IMR-90 (cell line): ENCODE data around the gene WDR70. TPM values are rescaled to one million over a fixed set of nuclear protein-coding genes. Genes with fewer than 3 reads are reported as not detected.

ENCODE experiments used
- ATAC-seq: fragments of 200-7000 bp; cut with Tn5 transposase; 2 replicates; pipeline ENCODE4 v1.9.1; 2020; ENCODE audit warnings: low read depth, mild to moderate bottlenecking, moderate library complexity
- BruUV-seq: library from RNA; stranded (reverse); fragments of 400-500 nt; replicated peaks from 2 replicates; lab custom pipeline; 2021; lab: Mats Ljungman, UMichigan
- CTCF ChIA-PET: fragments of 300-600 bp; formaldehyde crosslinking; extraction: SDS; loops from one replicate; lab custom pipeline; 2021; ENCODE audit warnings: antibody characterized with exemption; lab: Yijun Ruan, JAX
- POLR2A ChIA-PET: fragments of 300-600 bp; sonication (Branson Sonifier 250); formaldehyde crosslinking; loops from one replicate; lab custom pipeline; 2022; ENCODE audit warnings: antibody characterized with exemption; ENCODE audit not compliant: unreplicated experiment; lab: Charles Lee
- DNase-seq: peaks from one replicate; pipeline ENCODE4 v3.0.0; 2013
- H2AFZ ChIP-seq: replicated peaks from 2 replicates; pipeline ENCODE3; 2013; ENCODE audit warnings: low read length, mild to moderate bottlenecking; ENCODE audit not compliant: poor library complexity
- H2AK5ac ChIP-seq: 2 replicates; pipeline ENCODE4 v1.6.1; 2013; ENCODE audit warnings: low read depth, low read length, inconsistent platforms
- H2AK9ac ChIP-seq: replicated peaks from 2 replicates; pipeline ENCODE3; 2013; ENCODE audit warnings: mild to moderate bottlenecking, low read depth, low read length, moderate library complexity; ENCODE audit not compliant: poor library complexity
- H2BK120ac ChIP-seq: 2 replicates; pipeline ENCODE4 v1.6.1; 2013; ENCODE audit warnings: low read depth, low read length, inconsistent platforms
- H2BK15ac ChIP-seq: 3 replicates; pipeline ENCODE4 v1.6.1; 2013; ENCODE audit warnings: low read depth, low read length, inconsistent platforms
- H2BK20ac ChIP-seq: 2 replicates; pipeline ENCODE4 v1.6.1; 2013; ENCODE audit warnings: low read depth, mild to moderate bottlenecking, inconsistent platforms, low read length, moderate library complexity
- H2BK5ac ChIP-seq: 2 replicates; pipeline ENCODE4 v1.6.1; 2013; ENCODE audit warnings: mild to moderate bottlenecking, low read depth, low read length, inconsistent platforms; ENCODE audit not compliant: poor library complexity, severe bottlenecking
- H3K14ac ChIP-seq: replicated peaks from 2 replicates; pipeline ENCODE4 v1.6.1; 2013; ENCODE audit warnings: low read depth, low read length, inconsistent platforms
- H3K18ac ChIP-seq: 2 replicates; pipeline ENCODE4 v1.6.1; 2013; ENCODE audit warnings: low read depth, low read length, control low read depth
- H3K23ac ChIP-seq: 2 replicates; pipeline ENCODE4 v1.6.1; 2013; ENCODE audit warnings: low read depth, low read length, inconsistent platforms
- H3K27ac ChIP-seq: 2 replicates; pipeline ENCODE4 v1.5.1; 2013; ENCODE audit warnings: mild to moderate bottlenecking, control low read depth, low read length; ENCODE audit not compliant: insufficient read depth
- H3K27me3 ChIP-seq: 2 replicates; pipeline ENCODE4 v1.6.1; 2013; ENCODE audit warnings: low read length; ENCODE audit not compliant: control insufficient read depth, insufficient read depth
- H3K36me3 ChIP-seq: 2 replicates; pipeline ENCODE4 v1.6.1; 2013; ENCODE audit warnings: low read length, mixed read lengths; ENCODE audit not compliant: control insufficient read depth, insufficient read depth
- H3K4ac ChIP-seq: 2 replicates; pipeline ENCODE4 v1.6.1; 2013; ENCODE audit warnings: low read depth, low read length, inconsistent platforms
- H3K4me1 ChIP-seq: 2 replicates; pipeline ENCODE4 v1.6.1; 2013; ENCODE audit warnings: low read length, mixed read lengths; ENCODE audit not compliant: control insufficient read depth, insufficient read depth
- H3K4me2 ChIP-seq: 2 replicates; pipeline ENCODE4 v1.6.1; 2013; ENCODE audit warnings: low read depth, mild to moderate bottlenecking, control low read depth, low read length, moderate library complexity
- H3K4me3 ChIP-seq: 2 replicates; pipeline ENCODE4 v1.5.1; 2013; ENCODE audit warnings: low read depth, mild to moderate bottlenecking, control low read depth, low read length, moderate library complexity; ENCODE audit not compliant: insufficient read depth
- H3K56ac ChIP-seq: 2 replicates; pipeline ENCODE4 v1.6.1; 2013; ENCODE audit warnings: low read length, inconsistent platforms; ENCODE audit not compliant: insufficient read depth; ENCODE audit errors: extremely low read depth
- H3K79me1 ChIP-seq, 2 experiments: 2 replicates each; pipeline ENCODE4 v1.6.1; 2013; ENCODE audit warnings: low read length in 2 of 2, inconsistent platforms in 1 of 2, low read depth in 1 of 2
- H3K9ac ChIP-seq: 2 replicates; pipeline ENCODE4 v1.6.1; 2013; ENCODE audit warnings: low read depth, low read length, control low read depth
- H3K9me1 ChIP-seq: 2 replicates; pipeline ENCODE4 v1.6.1; 2013; ENCODE audit warnings: low read length, inconsistent platforms; ENCODE audit not compliant: insufficient read depth
- H3K9me3 ChIP-seq: 2 replicates; pipeline ENCODE4 v1.6.1; 2013; ENCODE audit warnings: low read length; ENCODE audit not compliant: control insufficient read depth, insufficient read depth
- H4K20me1 ChIP-seq: 2 replicates; pipeline ENCODE4 v1.6.1; 2013; ENCODE audit warnings: low read length, inconsistent platforms; ENCODE audit not compliant: insufficient read depth
- H4K5ac ChIP-seq: 2 replicates; pipeline ENCODE4 v1.6.1; 2013; ENCODE audit warnings: mild to moderate bottlenecking, low read depth, low read length, control low read depth
- H4K8ac ChIP-seq, 2 experiments: 2 replicates each; pipeline ENCODE4 v1.6.1; 2013; ENCODE audit warnings: low read depth in 2 of 2, low read length in 2 of 2, control low read depth in 1 of 2, inconsistent platforms in 1 of 2
- H4K91ac ChIP-seq: 2 replicates; pipeline ENCODE4 v1.6.1; 2013; ENCODE audit warnings: low read depth, low read length, inconsistent platforms; ENCODE audit not compliant: insufficient read depth
- CHD1 ChIP-seq: IDR thresholded peaks from 2 replicates; pipeline ENCODE4 v1.6.1; 2012; ENCODE audit warnings: low read depth, low read length, improper control_type of control experiment
- WGBS, 2 experiments: methylation state at CpG; one replicate each; pipeline versions ENCODE4 v1.1.5 to v1.1.7; 2013; ENCODE audit warnings: missing lambda C conversion rate in 2 of 2; ENCODE audit not compliant: insufficient read length in 1 of 2; ENCODE audit errors: extremely low coverage in 2 of 2; 5-methylcytosine and 5-hydroxymethylcytosine counted together
- dilution Hi-C: fragments of 300-500 bp; cut with HindIII; formaldehyde crosslinking; loops from one replicate; pipeline ENCODE4 v1.14.3; 2018; ENCODE audit warnings: low sequenced_read_pairs; ENCODE audit not compliant: unreplicated experiment
- in situ Hi-C: fragments of 300-500 bp; cut with MboI; formaldehyde crosslinking; loops from 3 replicates; pipeline ENCODE4 v1.14.3; 2019; ENCODE audit warnings: low sequenced_read_pairs, inconsistent platforms, mixed read lengths
- intact Hi-C: fragments of 100-400 bp; cut with micrococcal nuclease; formaldehyde crosslinking; loops from 2 replicates; pipeline ENCODE4 v1.10.0; 2022
- polyA plus RNA-seq, 3 experiments: library from polyadenylated mRNA; depleted of rRNA; stranded (reverse); fragments of >200 nt; gene quantifications; 2 replicates each; pipeline ENCODE4 v1.2.3, GENCODE V29; 2012; ENCODE audit warnings: low replicate concordance in 1 of 3
- total RNA-seq: library from RNA; depleted of rRNA; stranded (reverse); fragments of >200 nt; gene quantifications from 2 replicates; pipeline ENCODE4 v1.2.3, GENCODE V29; 2012

Gene WDR70
- total and polyA plus RNA-seq, 2 of the 4 experiments (the other 2 are of a cell fraction) = 16.7 to 29.9 TPM

DNA sequence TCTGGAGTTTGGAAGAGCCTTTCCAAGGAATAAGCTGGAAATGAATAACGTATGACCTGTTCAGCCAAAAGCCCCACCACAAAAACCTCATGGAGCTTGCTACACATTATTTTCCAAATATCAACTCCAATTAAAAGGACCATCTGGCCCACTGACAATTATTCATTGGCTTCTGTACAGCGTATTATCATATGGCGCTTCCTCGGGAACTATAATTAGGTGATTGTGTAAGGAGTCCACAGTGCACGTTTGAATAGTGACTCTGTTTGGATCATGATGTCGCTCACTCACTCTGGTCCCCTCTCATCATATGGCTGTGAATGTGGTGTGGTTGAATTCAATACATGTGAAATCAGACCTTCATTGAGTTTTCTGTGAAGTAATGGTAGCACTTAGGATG is 408.6 kb downstream of the WDR70 start:
- no peak overlapping the region for H3K56ac ChIP-seq
- TF ChIP-seq CHD1 = no peak
- no peak overlapping the region for H2AFZ ChIP-seq
- H3K14ac ChIP-seq = no peak overlapping the region
- peaks cover 4% of the 10 kb centered on the region; the same call in 1 of the 2 replicates for H3K4me1 ChIP-seq
- no peak overlapping the region for H2BK120ac ChIP-seq
- no peak overlapping the region for H2BK5ac ChIP-seq
- peaks cover 5% of the 10 kb centered on the region; the same call in 1 of the 2 replicates for H3K9me1 ChIP-seq
- dilution Hi-C loops = no loop called here
- BruUV-seq = no TSS peak
- no peak overlapping the region for H4K8ac ChIP-seq
- WGBS, 2 experiments = no CpG with 5 or more reads among the region's 6 CpGs
- H3K27me3 ChIP-seq = no peaks in the 10 kb centered on the region
- no peaks in the 10 kb centered on the region for H3K36me3 ChIP-seq
- in situ Hi-C loops = no loop called here
- no peak overlapping the region for H3K18ac ChIP-seq
- no peaks in the 10 kb centered on the region for H4K20me1 ChIP-seq
- no peak overlapping the region for H4K91ac ChIP-seq
- H2BK15ac ChIP-seq = no peak overlapping the region
- no peak overlapping the region for H2AK5ac ChIP-seq
- H3K23ac ChIP-seq = no peak overlapping the region
- ATAC-seq (no peak), DNase-seq (no peak)
- POLR2A ChIA-PET = no interaction called here
- H2BK20ac ChIP-seq = no peak overlapping the region
- H3K4me2 ChIP-seq = no peak overlapping the region
- no peak overlapping the region for H2AK9ac ChIP-seq
- H4K5ac ChIP-seq = no peak overlapping the region
- CTCF ChIA-PET = no interaction called here
- H3K27ac ChIP-seq = no peak overlapping the region
- no peak overlapping the region for H3K9ac ChIP-seq
- H3K4me3 ChIP-seq = no peak overlapping the region
- H3K4ac ChIP-seq = no peak overlapping the region
- H3K79me1 ChIP-seq = no peaks in the 10 kb centered on the region
- H3K9me3 ChIP-seq = no peaks in the 10 kb centered on the region
- intact Hi-C loops = no loop called here
